Bronchial epithelial cell (primary cell): ENCODE measurements around the gene ARMCX2. TPM values are rescaled to one million over a fixed set of nuclear protein-coding genes. Genes with fewer than 3 reads are reported as not detected.

Experiments
- DNase-seq: peaks from one replicate; pipeline ENCODE4 v3.0.0-alpha.2; 2010; ENCODE audit warnings: low read depth
- FAIRE-seq: peaks from 2 replicates; lab custom pipeline; 2011; peaks lifted over from hg19 to GRCh38; lab: Jason Lieb, UNC
- H3K27me3 ChIP-seq: 2 replicates; pipeline ENCODE4 v1.5.1; 2011; ENCODE audit warnings: low read length; ENCODE audit not compliant: control insufficient read depth, insufficient read depth
- H3K36me3 ChIP-seq: 2 replicates; pipeline ENCODE4 v1.5.1; 2011; ENCODE audit warnings: low read length; ENCODE audit not compliant: control insufficient read depth, insufficient read depth
- H3K4me3 ChIP-seq: 2 replicates; pipeline ENCODE4 v1.5.1; 2011; ENCODE audit warnings: mild to moderate bottlenecking, low read depth, low read length, control low read depth
- total RNA-seq: library from RNA; depleted of rRNA; stranded (reverse); fragments of >200 nt; gene quantifications from 2 replicates; pipeline ENCODE4 v1.2.1, GENCODE V29; 2014
- TF ChIP-seq, protein P1 (sequence below): IDR thresholded peaks from 2 replicates; pipeline ENCODE4 v1.5.1; 2011; ENCODE audit warnings: mild to moderate bottlenecking, moderate library complexity, low read length, control low read depth, inconsistent platforms; ENCODE audit not compliant: insufficient read depth, severe bottlenecking

Gene ARMCX2
- total RNA-seq, 1 donor from 2014 or later: 30.0 TPM

GRCh38 chrX:101685923-101686322, 26.3 kb upstream of the ARMCX2 start:
- no peak overlapping the region for H3K4me3 ChIP-seq
- FAIRE-seq (no peak), DNase-seq (no peak)
- no peaks in the 10 kb centered on the region for H3K27me3 ChIP-seq
- TF ChIP-seq, protein P1, sequence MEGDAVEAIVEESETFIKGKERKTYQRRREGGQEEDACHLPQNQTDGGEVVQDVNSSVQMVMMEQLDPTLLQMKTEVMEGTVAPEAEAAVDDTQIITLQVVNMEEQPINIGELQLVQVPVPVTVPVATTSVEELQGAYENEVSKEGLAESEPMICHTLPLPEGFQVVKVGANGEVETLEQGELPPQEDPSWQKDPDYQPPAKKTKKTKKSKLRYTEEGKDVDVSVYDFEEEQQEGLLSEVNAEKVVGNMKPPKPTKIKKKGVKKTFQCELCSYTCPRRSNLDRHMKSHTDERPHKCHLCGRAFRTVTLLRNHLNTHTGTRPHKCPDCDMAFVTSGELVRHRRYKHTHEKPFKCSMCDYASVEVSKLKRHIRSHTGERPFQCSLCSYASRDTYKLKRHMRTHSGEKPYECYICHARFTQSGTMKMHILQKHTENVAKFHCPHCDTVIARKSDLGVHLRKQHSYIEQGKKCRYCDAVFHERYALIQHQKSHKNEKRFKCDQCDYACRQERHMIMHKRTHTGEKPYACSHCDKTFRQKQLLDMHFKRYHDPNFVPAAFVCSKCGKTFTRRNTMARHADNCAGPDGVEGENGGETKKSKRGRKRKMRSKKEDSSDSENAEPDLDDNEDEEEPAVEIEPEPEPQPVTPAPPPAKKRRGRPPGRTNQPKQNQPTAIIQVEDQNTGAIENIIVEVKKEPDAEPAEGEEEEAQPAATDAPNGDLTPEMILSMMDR: no peak
- H3K36me3 ChIP-seq: no peaks in the 10 kb centered on the region

- DNase-seq (no peak), FAIRE-seq (no peak)
- Histone ChIP-seq H3K4me3 (no peak overlapping the region), H3K27me3 (no peaks in the 10 kb centered on the region), H3K36me3 (no peaks in the 10 kb centered on the region)
- TF ChIP-seq, protein P1: no peak
These were observed 23.1 kb upstream of the ARMCX2 start for GRCh38 chrX:101682723-101683122.

DNA sequence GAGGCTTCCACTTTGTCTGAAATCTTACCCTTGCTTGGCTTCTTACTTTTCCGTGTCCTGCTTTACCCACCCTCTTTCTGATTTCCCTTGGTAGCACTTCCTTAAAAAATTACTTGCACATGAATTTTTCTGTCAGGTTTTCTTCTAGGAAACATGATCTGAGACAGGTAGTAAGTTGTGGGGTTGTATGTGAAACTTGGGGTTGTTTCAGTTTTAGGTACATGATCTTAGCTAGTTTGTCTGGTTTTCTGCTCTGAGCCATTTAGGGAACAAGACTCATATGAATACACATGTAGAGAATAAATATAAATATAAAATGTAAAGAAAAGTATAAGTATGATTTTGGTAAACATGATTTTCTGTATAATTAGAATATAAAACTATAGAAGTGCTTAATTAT, 17.4 kb upstream of the ARMCX2 start:
- TF ChIP-seq, protein P1: no peak
- Histone ChIP-seq H3K27me3 (no peaks in the 10 kb centered on the region), H3K36me3 (no peaks in the 10 kb centered on the region), H3K4me3 (no peak overlapping the region)
- no peak for DNase-seq
- FAIRE-seq: no peak

DNA sequence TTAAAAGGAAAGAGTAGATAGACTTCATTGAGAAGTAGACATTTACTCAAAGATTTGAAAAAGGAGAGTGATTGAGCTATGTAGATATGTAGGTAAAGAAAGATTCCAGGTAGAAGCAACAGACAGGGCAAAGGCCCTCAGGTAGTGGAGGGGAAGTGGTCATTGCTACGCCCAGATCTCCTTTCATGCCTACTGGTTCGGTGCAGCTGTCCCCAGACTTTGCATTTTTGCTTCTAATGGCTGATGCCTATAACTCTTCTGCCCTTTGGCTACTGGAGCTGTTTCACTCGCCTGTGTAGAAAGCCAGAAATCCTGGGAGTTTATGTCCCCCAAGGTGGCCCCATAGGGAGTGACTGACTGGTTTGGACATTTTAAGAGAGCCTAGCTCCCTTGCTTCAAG, 16.9 kb upstream of the ARMCX2 start:
- Histone ChIP-seq H3K4me3 (no peak overlapping the region), H3K36me3 (no peaks in the 10 kb centered on the region), H3K27me3 (no peaks in the 10 kb centered on the region)
- FAIRE-seq (no peak), DNase-seq (no peak)
- TF ChIP-seq, protein P1: no peak

GRCh38 chrX:101668143-101668542, 8.5 kb upstream of the ARMCX2 start:
- no peaks in the 10 kb centered on the region for H3K36me3 ChIP-seq
- no peak overlapping the region for H3K4me3 ChIP-seq
- TF ChIP-seq, protein P1: no peak
- DNase-seq: no peak
- H3K27me3 ChIP-seq: no peaks in the 10 kb centered on the region
- no peak for FAIRE-seq
